T-helper 9 cell (primary cell): ENCODE measurements around the gene MOB1B.
"Not testable (repeated sequence)": the region's sequence is repeated elsewhere in the genome, so short reads cannot be mapped to it uniquely, and the experiment has no call there.

Source experiments
- DNase-seq: peaks from one replicate; pipeline ENCODE4 v3.0.0-alpha.2; 2020
- total RNA-seq, 2 donors: gene quantifications; one replicate each; lab custom pipeline; 2026; lab: John Stamatoyannopoulos, UW

The MOB1B gene
- 16.7 to 21.5 reads per million in 2 donors for total RNA-seq

GRCh38 chr4:70901984-70902576, at the start of gene MOB1B:
TSS of gene MOB1B (plus strand) at chr4:70902369. CDS start at chr4:70902537, 168 bp downstream.
- peak; percentile 76 for DNase-seq

GRCh38 chr4:70855464-70855863, 46.7 kb upstream of the MOB1B start:
- DNase-seq: no peak

GRCh38 chr4:70858454-70858853, 43.7 kb upstream of the MOB1B start:
- no peak for DNase-seq

GRCh38 chr4:70859066-70859465, 43.1 kb upstream of the MOB1B start:
- DNase-seq: no peak

- DNase-seq: no peak
These were observed 38.9 kb upstream of the MOB1B start for GRCh38 chr4:70863099-70863790.

- DNase-seq: no peak
These were observed 33.4 kb upstream of the MOB1B start for GRCh38 chr4:70868778-70869177.

- no peak for DNase-seq
These were observed 29.0 kb upstream of the MOB1B start for GRCh38 chr4:70873216-70873615.

GRCh38 chr4:70874268-70875156, 27.7 kb upstream of the MOB1B start:
- no peak for DNase-seq

- DNase-seq: no peak
These were observed 24.6 kb upstream of the MOB1B start for GRCh38 chr4:70877556-70877955.

GRCh38 chr4:70880739-70881138, 21.4 kb upstream of the MOB1B start:
- no peak for DNase-seq

GRCh38 chr4:70885174-70885573, 17.0 kb upstream of the MOB1B start:
- DNase-seq: no peak

- DNase-seq: no peak
These were observed 9.9 kb upstream of the MOB1B start for GRCh38 chr4:70892086-70892769.

GRCh38 chr4:70893790-70894189, 8.4 kb upstream of the MOB1B start:
- DNase-seq: no peak

GRCh38 chr4:70895405-70895804, 6.8 kb upstream of the MOB1B start:
- DNase-seq: no peak

- no peak for DNase-seq
These were observed 6.2 kb upstream of the MOB1B start for GRCh38 chr4:70895811-70896491.

- DNase-seq: not testable (repeated sequence)
These were observed 3.6 kb upstream of the MOB1B start for GRCh38 chr4:70898581-70898980.

- DNase-seq: no peak
These were observed 574 bp upstream of the MOB1B start for GRCh38 chr4:70901607-70901983.

- DNase-seq: no peak
These were observed 565 bp downstream of the MOB1B start for GRCh38 chr4:70902577-70903290.

- DNase-seq: no peak
These were observed 1.1 kb downstream of the MOB1B start for GRCh38 chr4:70903291-70903603.

- no peak for DNase-seq
These were observed 6.9 kb downstream of the MOB1B start for GRCh38 chr4:70908993-70909556.

- no peak for DNase-seq
These were observed 11.8 kb downstream of the MOB1B start for GRCh38 chr4:70914000-70914399.

- no peak for DNase-seq
These were observed 12.5 kb downstream of the MOB1B start for GRCh38 chr4:70914631-70915030.
